Panc1 (cell line): ENCODE data around the gene ROR1. TPM values are rescaled to one million over a fixed set of nuclear protein-coding genes. Genes with fewer than 3 reads are reported as not detected.

Experiments used
- ATAC-seq: fragments of 200-7000 bp; cut with Tn5 transposase; 2 replicates; pipeline ENCODE4 v1.9.1; 2020; ENCODE audit warnings: mild to moderate bottlenecking, moderate library complexity
- BruUV-seq: library from RNA; stranded (reverse); fragments of 400-500 nt; replicated peaks from 2 replicates; lab custom pipeline; 2021; lab: Mats Ljungman, UMichigan
- CTCF ChIA-PET: fragments of 300-600 bp; sonication (Branson Sonifier 250); formaldehyde crosslinking; loops from one replicate; lab custom pipeline; 2022; ENCODE audit warnings: antibody characterized with exemption; lab: Charles Lee
- POLR2A ChIA-PET: fragments of 300-600 bp; sonication (Branson Sonifier 250); formaldehyde crosslinking; loops from one replicate; lab custom pipeline; 2022; ENCODE audit warnings: antibody characterized with exemption; lab: Charles Lee
- DNase-seq: peaks from one replicate; pipeline ENCODE4 v3.0.0-alpha.2; 2010; ENCODE audit warnings: low read depth, low spot score
- H3K27ac ChIP-seq: 2 replicates; pipeline ENCODE4 v1.5.1; 2011; ENCODE audit warnings: mild to moderate bottlenecking, low read length, inconsistent platforms
- H3K27me3 ChIP-seq: fragments of 200-500 bp; sonication (Bioruptor generic); 2 replicates; pipeline ENCODE4 v1.6.0; 2014; ENCODE audit warnings: low read length, inconsistent platforms; ENCODE audit not compliant: control insufficient read depth, insufficient read depth
- H3K36me3 ChIP-seq: fragments of 200-500 bp; sonication (Bioruptor generic); 2 replicates; pipeline ENCODE4 v1.5.1; 2014; ENCODE audit warnings: inconsistent platforms, mild to moderate bottlenecking, low read length, moderate library complexity; ENCODE audit not compliant: control insufficient read depth, insufficient read depth
- H3K4me1 ChIP-seq: 2 replicates; pipeline ENCODE4 v1.5.1; 2011; ENCODE audit warnings: inconsistent platforms, mild to moderate bottlenecking, low read length, moderate library complexity; ENCODE audit not compliant: control insufficient read depth, insufficient read depth
- H3K4me3 ChIP-seq, 2 experiments: 2 replicates each; pipeline ENCODE4 v1.5.1; 2011 to 2012; ENCODE audit warnings: low read depth in 2 of 2, low read length in 2 of 2, mild to moderate bottlenecking in 2 of 2, inconsistent platforms in 1 of 2, moderate library complexity in 1 of 2
- H3K9me3 ChIP-seq: fragments of 200-500 bp; sonication (Bioruptor generic); 2 replicates; pipeline ENCODE4 v1.5.1; 2014; ENCODE audit warnings: low read depth, mild to moderate bottlenecking, inconsistent platforms, low read length, moderate library complexity; ENCODE audit not compliant: control insufficient read depth, insufficient read depth
- POLR2AphosphoS5 ChIP-seq: IDR thresholded peaks from 2 replicates; pipeline ENCODE4 v1.6.1; 2012; ENCODE audit warnings: mild to moderate bottlenecking, low read depth, low read length, moderate library complexity
- SIN3A ChIP-seq: IDR thresholded peaks from 2 replicates; pipeline ENCODE4 v1.6.1; 2012; ENCODE audit warnings: low read depth, mild to moderate bottlenecking, low read length, moderate library complexity, borderline replicate concordance; ENCODE audit not compliant: insufficient read depth
- TCF7L2 ChIP-seq: IDR thresholded peaks from 2 replicates; pipeline ENCODE4 v1.6.1; 2011; ENCODE audit warnings: mild to moderate bottlenecking, low read depth, low read length, inconsistent platforms
- in situ Hi-C: cut with HindIII; loops from 2 replicates; pipeline ENCODE4 v1.10.0; 2016; ENCODE audit warnings: low sequenced_read_pairs, low pct_unique_long_range_greater_than_20kb
- intact Hi-C: fragments of 100-400 bp; cut with micrococcal nuclease; formaldehyde crosslinking; loops from one replicate; pipeline ENCODE4 v1.10.0; 2022; ENCODE audit not compliant: unreplicated experiment
- total RNA-seq: library from RNA; stranded (reverse); gene quantifications from one replicate; pipeline ENCODE4 v1.2.1, GENCODE V29; 2021; ENCODE audit not compliant: unreplicated experiment
- TF ChIP-seq, protein P1 (sequence below), 2 experiments: IDR thresholded peaks; 2 replicates each; pipeline ENCODE4 v1.6.1; 2011 to 2012; ENCODE audit warnings: low read depth in 2 of 2, control low read depth in 1 of 2, low read length in 1 of 2, mild to moderate bottlenecking in 1 of 2, moderate library complexity in 1 of 2; ENCODE audit not compliant: insufficient read depth in 1 of 2
- TF ChIP-seq, protein P2 (sequence below): fragments of 450-650 bp; IDR thresholded peaks from 2 replicates; pipeline ENCODE4 v1.5.1; 2017; ENCODE audit warnings: mild to moderate bottlenecking

ROR1 gene
- total RNA-seq, 1 experiment from 2014 or later, result 19.3 TPM

GRCh38 chr1:63848733-63849132 is 74.9 kb downstream of the ROR1 start:
- H3K9me3 ChIP-seq, result no peaks in the 10 kb centered on the region
- POLR2A ChIA-PET, result no interaction called here
- intact Hi-C loops, result no loop called here

DNA sequence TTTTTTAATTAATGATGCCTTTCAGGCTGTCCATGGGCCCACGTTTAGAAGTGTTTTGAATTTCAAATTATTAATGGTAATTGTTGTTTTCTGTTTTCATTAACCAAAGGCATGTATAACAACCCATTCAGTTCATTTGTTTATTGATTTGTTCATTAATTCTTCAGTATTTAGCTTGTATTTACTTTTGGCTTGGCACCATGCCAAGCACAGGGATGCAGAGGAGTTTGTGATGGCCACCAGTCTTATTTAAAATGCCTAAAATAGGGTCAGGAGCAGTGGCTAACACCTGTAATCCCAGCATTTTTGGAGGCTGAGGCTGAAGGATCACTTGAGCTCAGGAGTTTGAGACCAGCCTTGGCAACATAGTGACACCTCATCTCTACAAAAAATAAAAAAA is 75.3 kb downstream of the ROR1 start:
- Histone ChIP-seq H3K9me3 (no peaks in the 10 kb centered on the region), H3K27me3 (no peaks in the 10 kb centered on the region), H3K4me1 (peaks cover 4% of the 10 kb centered on the region; the same call in 1 of the 2 replicates), H3K27ac (peak overlapping the region; percentile 14; the same call in 1 of the 2 replicates), H3K4me3 (no peak overlapping the region), H3K36me3 (no peaks in the 10 kb centered on the region)
- in situ Hi-C loops (no loop called here), intact Hi-C loops (no loop called here)
- TF ChIP-seq TCF7L2 (no peak), POLR2AphosphoS5 (no peak), SIN3A (no peak)
- TF ChIP-seq, protein P1, sequence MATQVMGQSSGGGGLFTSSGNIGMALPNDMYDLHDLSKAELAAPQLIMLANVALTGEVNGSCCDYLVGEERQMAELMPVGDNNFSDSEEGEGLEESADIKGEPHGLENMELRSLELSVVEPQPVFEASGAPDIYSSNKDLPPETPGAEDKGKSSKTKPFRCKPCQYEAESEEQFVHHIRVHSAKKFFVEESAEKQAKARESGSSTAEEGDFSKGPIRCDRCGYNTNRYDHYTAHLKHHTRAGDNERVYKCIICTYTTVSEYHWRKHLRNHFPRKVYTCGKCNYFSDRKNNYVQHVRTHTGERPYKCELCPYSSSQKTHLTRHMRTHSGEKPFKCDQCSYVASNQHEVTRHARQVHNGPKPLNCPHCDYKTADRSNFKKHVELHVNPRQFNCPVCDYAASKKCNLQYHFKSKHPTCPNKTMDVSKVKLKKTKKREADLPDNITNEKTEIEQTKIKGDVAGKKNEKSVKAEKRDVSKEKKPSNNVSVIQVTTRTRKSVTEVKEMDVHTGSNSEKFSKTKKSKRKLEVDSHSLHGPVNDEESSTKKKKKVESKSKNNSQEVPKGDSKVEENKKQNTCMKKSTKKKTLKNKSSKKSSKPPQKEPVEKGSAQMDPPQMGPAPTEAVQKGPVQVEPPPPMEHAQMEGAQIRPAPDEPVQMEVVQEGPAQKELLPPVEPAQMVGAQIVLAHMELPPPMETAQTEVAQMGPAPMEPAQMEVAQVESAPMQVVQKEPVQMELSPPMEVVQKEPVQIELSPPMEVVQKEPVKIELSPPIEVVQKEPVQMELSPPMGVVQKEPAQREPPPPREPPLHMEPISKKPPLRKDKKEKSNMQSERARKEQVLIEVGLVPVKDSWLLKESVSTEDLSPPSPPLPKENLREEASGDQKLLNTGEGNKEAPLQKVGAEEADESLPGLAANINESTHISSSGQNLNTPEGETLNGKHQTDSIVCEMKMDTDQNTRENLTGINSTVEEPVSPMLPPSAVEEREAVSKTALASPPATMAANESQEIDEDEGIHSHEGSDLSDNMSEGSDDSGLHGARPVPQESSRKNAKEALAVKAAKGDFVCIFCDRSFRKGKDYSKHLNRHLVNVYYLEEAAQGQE (IDR thresholded peaks at IDR 0.05; ENCODE audit: insufficient read depth in 1 of 2, low read depth in 2 of 2, low read length in 1 of 2), result no peak
- TF ChIP-seq, protein P2, sequence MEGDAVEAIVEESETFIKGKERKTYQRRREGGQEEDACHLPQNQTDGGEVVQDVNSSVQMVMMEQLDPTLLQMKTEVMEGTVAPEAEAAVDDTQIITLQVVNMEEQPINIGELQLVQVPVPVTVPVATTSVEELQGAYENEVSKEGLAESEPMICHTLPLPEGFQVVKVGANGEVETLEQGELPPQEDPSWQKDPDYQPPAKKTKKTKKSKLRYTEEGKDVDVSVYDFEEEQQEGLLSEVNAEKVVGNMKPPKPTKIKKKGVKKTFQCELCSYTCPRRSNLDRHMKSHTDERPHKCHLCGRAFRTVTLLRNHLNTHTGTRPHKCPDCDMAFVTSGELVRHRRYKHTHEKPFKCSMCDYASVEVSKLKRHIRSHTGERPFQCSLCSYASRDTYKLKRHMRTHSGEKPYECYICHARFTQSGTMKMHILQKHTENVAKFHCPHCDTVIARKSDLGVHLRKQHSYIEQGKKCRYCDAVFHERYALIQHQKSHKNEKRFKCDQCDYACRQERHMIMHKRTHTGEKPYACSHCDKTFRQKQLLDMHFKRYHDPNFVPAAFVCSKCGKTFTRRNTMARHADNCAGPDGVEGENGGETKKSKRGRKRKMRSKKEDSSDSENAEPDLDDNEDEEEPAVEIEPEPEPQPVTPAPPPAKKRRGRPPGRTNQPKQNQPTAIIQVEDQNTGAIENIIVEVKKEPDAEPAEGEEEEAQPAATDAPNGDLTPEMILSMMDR, result no peak
- ATAC-seq, result no peak
- DNase-seq, result no peak
- ChIA-PET CTCF (interaction anchor here (0.6 kb wide), 1 partner anchor 289 kb away, joined by 3 read pairs; no protein-coding TSS in a partner anchor), POLR2A (interaction anchor here (0.6 kb wide), 1 partner anchor 48 kb away, joined by 3 read pairs; no protein-coding TSS in a partner anchor)
- no TSS peak for BruUV-seq

More at GRCh38 chr1:63848733-63849132, 74.9 kb downstream of the ROR1 start:
- in situ Hi-C loops, result no loop called here
- Histone ChIP-seq H3K4me3 (no peak overlapping the region), H3K36me3 (no peaks in the 10 kb centered on the region), H3K27ac (peak overlapping the region; percentile 14; the same call in 1 of the 2 replicates), H3K27me3 (no peaks in the 10 kb centered on the region), H3K4me1 (peaks cover 4% of the 10 kb centered on the region; the same call in 1 of the 2 replicates)
- CTCF ChIA-PET, result no interaction called here
- no TSS peak for BruUV-seq
- DNase-seq (no peak), ATAC-seq (no peak)
- TF ChIP-seq POLR2AphosphoS5, result no peak
- TF ChIP-seq SIN3A, result no peak
- TF ChIP-seq, protein P2, result no peak
- TF ChIP-seq, protein P1 (IDR thresholded peaks at IDR 0.05; ENCODE audit: insufficient read depth in 1 of 2, low read depth in 2 of 2, low read length in 1 of 2), result no peak
- TF ChIP-seq TCF7L2, result no peak
